Measurements from ENCODE around the gene ARHGEF33.
A peak's percentile ranks its signal among the peaks of the same experiment; 100 is the strongest.
"Not testable (repeated sequence)": the region's sequence is repeated elsewhere in the genome, so short reads cannot be mapped to it uniquely, and the experiment has no call there.

The ARHGEF33 gene

GRCh38 chr2:38909872-38910271 lies 20.2 kb downstream of the ARHGEF33 start:
- no peak for DNase-seq (ENCODE audit: low read depth in 2 of 2)

GRCh38 chr2:38911191-38911590 lies 21.5 kb downstream of the ARHGEF33 start:
- no peak for DNase-seq (ENCODE audit: low read depth in 2 of 2)

- no peak for DNase-seq (ENCODE audit: low read depth in 2 of 2)
These were observed 22.9 kb downstream of the ARHGEF33 start for GRCh38 chr2:38912619-38913018.

GRCh38 chr2:38922389-38922788 lies 32.7 kb downstream of the ARHGEF33 start:
- no peak for DNase-seq (ENCODE audit: low read depth in 2 of 2)

GRCh38 chr2:38922902-38923301 lies 33.2 kb downstream of the ARHGEF33 start:
- DNase-seq (ENCODE audit: low read depth in 2 of 2), result no peak

DNA sequence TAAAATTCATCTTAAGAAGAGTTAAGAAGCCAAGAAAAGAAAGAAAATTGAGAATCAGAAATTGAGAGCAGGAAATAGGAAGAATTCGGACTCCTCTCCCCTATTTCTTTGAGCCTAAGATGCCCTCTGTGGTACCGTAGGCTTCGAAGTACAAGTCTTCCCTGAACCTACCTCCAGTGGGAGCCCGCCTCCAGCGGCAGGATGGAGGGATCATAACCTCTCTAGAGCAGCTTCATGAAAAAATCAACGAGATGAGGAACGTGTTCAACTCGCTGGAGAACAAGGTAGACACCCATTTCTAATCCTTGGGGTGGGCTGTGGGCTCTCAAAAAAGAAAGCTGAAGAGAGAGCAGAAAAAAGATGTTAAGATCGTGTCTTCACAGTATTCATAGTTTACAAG lies 36.3 kb downstream of the ARHGEF33 start:
- no peak for DNase-seq (ENCODE audit: low read depth in 2 of 2)

- DNase-seq (ENCODE audit: low read depth in 2 of 2), result no peak
These were observed 40.9 kb downstream of the ARHGEF33 start for GRCh38 chr2:38930600-38930999.

DNA sequence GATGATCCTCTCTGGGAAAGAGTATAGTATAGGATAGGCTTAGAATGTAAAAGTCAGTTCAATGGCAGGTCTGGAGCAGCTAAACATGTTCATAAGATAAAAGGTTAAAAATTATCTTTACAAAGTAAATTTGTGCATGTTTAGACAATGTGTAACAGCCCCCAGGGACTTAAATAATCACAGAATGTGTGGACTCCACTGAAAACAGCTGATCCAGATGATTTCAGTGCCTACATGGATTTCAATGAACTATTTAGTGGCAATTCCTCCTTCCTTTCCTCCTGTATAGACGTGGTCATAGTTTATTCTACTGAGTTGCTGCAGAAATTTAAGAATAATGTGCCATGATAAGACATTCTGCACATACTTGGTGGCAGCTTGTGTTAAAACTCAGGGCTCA lies 42.9 kb downstream of the ARHGEF33 start:
- DNase-seq (ENCODE audit: low read depth in 2 of 2), result no peak

DNA sequence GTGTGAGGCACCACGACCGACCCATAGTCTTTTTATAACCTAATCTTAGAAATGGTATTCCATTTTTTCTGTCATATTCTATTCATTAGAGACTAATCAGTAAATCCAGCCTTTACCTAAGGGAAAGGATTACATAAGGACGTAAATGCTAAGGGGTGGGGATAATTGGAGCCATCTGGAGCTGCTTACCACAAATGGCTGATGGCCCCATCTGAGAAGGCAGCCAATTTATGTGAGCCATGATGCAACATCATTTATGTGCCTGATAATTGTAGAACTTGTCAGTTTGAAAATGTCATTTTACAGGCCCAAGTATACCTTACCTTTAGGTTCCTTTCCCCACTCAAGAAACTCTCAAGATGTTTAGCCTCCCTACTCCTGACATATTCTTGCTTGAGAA lies 44.0 kb downstream of the ARHGEF33 start:
- no peak for DNase-seq (ENCODE audit: low read depth in 2 of 2)

DNA sequence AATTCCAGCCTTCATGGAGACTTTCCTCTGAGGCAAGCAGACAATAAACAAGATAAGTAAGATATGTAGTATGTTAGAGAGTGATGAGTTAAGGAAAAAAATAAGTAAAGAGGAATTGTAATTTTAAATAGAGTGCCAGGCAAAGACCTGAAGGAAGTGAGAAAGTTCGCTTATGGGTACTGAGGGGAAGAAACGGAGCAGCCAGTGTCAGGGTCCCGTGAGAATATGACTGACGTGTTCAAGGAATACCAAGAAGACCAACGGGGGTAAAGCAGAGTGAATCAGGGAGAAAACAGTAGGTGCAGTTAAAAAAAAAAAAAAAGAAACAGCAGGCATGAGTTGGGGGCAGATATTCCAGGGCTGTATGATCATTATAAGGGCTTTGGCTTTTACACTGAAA lies 45.1 kb downstream of the ARHGEF33 start:
- DNase-seq (ENCODE audit: low read depth in 2 of 2), result no peak

DNA sequence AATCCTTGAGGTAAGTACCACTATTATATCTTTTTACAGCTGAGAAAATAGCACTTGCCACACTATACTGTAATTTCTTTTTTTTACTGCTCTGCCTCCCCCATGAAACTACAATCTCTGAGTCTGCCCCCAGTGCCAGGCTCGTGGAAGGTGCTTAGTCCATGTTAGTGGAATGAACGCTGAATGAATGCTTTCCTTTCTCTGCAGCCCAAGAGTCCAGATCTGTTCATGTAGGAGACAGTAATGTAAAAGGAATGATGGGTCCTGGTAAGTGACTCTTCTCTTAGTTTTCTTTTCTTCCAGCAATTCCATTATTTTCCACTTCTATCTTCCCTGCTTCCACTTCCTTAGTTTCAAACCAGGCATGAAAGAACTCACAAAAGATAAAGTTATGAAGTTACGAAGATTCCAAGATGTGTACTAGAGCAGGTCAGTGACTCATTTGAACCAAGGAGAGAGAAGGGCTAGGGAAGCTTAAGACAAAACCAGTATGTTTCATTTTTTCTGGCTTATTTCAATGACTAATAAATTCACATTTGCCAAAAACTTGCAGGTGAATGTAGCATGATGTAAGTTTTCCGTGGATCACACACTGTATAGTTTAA lies 46.0 kb downstream of the ARHGEF33 start:
- no peak for DNase-seq (ENCODE audit: low read depth in 2 of 2)

- not testable (repeated sequence) for DNase-seq (ENCODE audit: low read depth in 2 of 2)
These were observed 46.8 kb downstream of the ARHGEF33 start for GRCh38 chr2:38936516-38936915.

- DNase-seq (ENCODE audit: low read depth in 2 of 2), result no peak
These were observed 47.9 kb downstream of the ARHGEF33 start for GRCh38 chr2:38937548-38937947.

GRCh38 chr2:38940746-38941145 lies 51.1 kb downstream of the ARHGEF33 start:
- DNase-seq (ENCODE audit: low read depth in 2 of 2), result no peak

GRCh38 chr2:38943784-38944183 lies 54.1 kb downstream of the ARHGEF33 start:
- no peak for DNase-seq (ENCODE audit: low read depth in 2 of 2)

DNA sequence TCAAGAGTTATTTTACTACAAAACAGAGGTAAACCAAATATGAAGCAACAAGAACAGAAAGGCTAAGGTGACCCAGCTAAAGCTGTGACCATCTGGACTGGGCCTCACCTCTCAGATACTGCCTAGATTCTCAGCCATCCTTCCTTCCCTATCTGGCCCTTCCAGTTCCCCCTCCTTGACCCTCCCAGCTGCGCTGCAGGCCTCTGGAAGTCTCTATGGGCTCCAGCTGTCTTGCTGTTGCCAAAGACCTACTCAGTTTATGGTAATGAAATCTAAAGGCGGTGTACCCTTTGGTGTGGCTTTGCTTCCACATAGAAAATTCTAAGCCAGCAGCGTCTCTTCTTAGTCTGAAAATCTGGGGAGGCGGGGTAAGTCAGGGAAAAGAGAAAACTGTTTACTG lies 55.7 kb downstream of the ARHGEF33 start:
- DNase-seq (ENCODE audit: low read depth in 2 of 2), result no peak

- DNase-seq (ENCODE audit: low read depth in 2 of 2), result no peak
These were observed 56.2 kb downstream of the ARHGEF33 start for GRCh38 chr2:38945911-38946310.

DNA sequence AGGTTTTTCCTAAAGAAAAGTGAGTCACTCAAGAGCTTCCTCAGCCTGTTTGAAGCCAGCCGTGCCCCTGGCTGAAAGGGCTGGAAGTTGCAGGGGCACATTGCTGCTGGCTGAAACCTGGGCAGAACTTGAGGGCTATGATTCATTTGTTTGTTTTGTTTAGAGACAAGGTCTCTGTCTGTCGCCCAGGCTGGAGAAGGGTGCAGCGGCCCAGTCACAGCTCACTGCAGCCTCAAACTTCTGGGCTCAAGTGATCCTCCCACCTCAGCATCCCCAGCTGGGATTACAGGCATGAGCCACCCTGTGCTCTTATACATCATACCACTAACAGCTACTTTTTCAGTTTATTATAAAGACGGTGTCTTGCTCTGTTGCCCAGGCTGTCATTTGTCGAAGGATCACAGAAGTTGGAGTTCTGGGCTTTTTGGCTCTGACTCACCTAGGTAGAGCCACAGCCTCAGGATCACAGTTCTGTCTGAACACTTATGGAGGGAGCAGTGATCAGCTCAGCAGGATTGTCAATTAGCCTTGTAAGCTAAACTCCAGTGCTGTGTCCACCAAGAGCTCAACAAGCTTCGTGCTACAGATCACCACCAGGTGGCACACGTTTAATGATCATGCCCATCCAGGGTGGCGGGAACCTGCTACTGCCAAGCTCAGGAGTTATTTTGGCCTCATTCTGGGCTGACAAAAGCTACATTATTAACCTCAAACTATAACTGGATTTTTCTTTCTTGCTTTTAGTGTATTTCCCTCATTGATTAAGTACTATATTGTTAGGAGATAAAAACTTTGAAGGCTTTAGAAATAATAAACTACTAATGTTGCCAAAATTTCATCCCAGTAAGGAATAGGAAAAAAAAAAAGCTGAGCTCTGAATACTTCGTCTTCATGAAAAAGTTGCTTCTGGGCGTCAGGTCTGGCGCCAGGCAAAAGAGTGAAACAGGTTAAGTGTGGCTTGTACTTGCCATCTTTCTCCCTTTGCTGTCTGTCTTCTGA lies 57.9 kb downstream of the ARHGEF33 start:
- DNase-seq (ENCODE audit: low read depth in 2 of 2), result peak in 1 of 2 donors; percentile 22

GRCh38 chr2:38948387-38948882 lies 58.8 kb downstream of the ARHGEF33 start:
- no peak for DNase-seq (ENCODE audit: low read depth in 2 of 2)

DNA sequence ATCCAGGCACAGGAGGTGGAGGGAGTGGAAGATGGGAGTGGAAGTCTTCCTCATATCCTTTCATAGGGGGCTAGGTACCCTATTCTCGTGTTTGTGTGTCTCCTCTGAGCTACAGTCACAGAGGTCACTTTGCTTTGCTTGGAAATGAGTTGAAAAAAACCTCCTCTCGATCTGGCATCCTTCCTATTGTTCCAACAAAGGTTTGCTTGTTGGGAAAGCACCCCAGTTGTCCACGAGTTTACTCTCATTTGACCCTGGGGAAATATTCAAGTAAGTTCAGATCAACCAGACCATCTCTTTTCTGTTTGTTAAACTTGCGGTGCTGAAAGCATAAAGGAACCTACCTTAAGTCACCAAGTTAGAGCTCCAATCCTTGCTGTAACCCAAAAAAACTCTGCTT lies 59.3 kb downstream of the ARHGEF33 start:
- DNase-seq (ENCODE audit: low read depth in 2 of 2), result no peak

DNA sequence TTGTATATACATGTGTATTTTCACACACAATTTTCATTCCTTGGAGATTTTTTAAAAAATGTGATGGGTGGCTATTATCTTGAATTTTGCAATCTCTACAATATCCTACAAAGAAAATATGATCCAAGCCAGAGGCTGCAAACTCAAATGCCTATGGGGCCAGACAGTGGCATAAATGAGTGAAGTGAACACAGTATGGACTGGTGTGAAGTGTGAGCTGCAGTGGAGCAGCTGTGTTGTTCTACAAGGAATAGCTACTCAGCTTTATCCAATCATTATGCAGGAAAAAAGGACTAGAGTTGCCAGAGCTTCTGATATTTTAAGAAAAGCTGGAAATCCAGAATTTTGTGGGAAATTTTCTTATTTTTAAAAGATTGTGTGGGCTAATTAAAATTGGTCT lies 62.1 kb downstream of the ARHGEF33 start:
- no peak for DNase-seq (ENCODE audit: low read depth in 2 of 2)

- no peak for DNase-seq (ENCODE audit: low read depth in 2 of 2)
These were observed 68.3 kb downstream of the ARHGEF33 start for GRCh38 chr2:38957972-38958371.

GRCh38 chr2:38959466-38959865 lies 69.8 kb downstream of the ARHGEF33 start:
- no peak for DNase-seq (ENCODE audit: low read depth in 2 of 2)

All from activated CD8-positive, alpha-beta memory T cell treated with anti-CD3 and anti-CD28 coated beads for 4 hours (primary cell).